Cardiac fibroblast (primary cell): ENCODE data around the gene UBR3.

Experiments
- DNase-seq, 2 donors: peaks; one replicate each; pipeline versions ENCODE4 v3.0.0 to v3.0.0-alpha.2; 2010; ENCODE audit warnings: low read depth in 2 of 2
- H3K4me3 ChIP-seq, 2 donors: replicated peaks in 1 of 2; 1 replicate in 1 of 2; 2 replicates in 1 of 2; pipeline ENCODE4 v1.5.1; 2011; ENCODE audit warnings: low read depth in 2 of 2, low read length in 2 of 2, mild to moderate bottlenecking in 2 of 2, moderate library complexity in 1 of 2
- CTCF ChIP-seq: IDR thresholded peaks from one replicate; pipeline ENCODE4 v1.5.1; 2011; ENCODE audit warnings: low read depth, mild to moderate bottlenecking, low read length, inconsistent platforms

Gene UBR3

DNA sequence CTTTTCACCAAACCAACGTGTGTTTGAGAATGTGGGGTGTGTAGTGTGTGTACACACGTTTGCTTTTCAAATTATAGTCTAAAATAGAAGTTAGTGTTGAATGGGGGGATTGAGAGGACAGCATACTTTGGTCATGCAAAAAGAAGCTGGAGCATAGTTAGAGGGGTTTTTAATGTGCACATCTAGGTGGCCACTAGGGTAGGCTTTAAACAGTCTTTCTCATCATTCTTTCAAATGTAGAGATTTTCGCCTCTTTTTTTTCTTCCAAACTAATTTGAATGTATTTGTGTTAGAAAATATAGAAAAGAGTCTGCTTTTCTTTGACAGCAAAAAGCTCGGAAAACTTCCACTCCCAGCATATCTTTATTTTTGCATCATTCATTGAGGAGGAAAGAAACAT, 185.5 kb downstream of the UBR3 start:
- TF ChIP-seq CTCF, result no peak
- DNase-seq, result no peak
- no peak overlapping the region for H3K4me3 ChIP-seq

DNA sequence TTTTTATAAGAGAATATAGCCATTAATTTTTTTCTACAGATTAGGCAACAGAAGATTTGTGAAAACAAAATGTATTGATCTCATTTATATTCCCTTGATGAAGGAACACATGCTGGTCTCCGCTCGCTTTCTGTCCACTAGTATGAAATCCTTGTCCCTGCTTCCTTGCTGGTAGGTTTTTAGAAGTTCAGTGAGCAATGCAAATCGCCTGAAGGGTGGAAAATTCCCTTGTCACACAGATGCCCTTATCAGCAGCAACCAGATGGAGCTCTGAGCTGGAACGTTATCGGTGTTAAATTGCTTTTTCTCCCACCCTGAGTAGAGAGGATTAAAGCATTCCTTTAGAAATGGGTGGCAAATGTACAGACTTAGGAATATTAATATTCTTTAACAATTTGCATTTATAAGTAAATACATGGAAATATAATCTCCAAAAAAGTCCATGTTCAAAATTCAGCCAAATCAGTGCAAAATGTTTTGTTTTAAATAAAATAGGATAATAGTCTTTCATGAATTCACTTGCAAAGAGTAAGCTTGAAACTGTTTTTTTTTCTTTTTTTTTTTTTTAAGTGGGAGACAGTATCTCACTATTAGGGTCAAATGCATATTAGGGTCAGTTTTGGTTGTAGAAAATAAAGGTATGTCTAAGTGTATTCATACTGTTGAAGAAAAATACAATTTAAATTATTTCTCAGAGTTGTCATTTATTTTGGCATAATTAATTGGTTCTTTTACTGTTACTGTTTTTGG, 186.7 kb downstream of the UBR3 start:
- peak in 1 of 2 donors; percentile 47 for DNase-seq
- H3K4me3 ChIP-seq, result no peak overlapping the region
- no peak for TF ChIP-seq CTCF

DNA sequence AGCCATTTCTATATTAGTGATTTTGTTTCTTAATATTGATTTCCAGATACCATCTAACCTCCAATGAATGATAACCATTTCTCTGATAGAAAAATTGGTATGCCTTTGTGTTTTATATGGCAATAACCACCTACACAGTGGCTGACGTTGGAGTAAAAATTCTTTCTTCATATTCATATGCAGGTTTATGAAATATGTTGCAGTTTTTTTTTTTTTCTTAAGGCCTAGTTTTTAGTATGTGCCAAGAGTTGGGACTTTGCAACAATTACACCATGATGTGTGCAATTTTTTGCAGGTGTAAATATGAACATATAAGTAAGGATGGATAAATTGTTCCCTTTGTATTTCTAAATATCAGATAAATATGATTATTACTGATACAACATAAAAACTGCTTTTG, 187.5 kb downstream of the UBR3 start:
- no peak for DNase-seq
- H3K4me3 ChIP-seq, result no peak overlapping the region
- no peak for TF ChIP-seq CTCF

DNA sequence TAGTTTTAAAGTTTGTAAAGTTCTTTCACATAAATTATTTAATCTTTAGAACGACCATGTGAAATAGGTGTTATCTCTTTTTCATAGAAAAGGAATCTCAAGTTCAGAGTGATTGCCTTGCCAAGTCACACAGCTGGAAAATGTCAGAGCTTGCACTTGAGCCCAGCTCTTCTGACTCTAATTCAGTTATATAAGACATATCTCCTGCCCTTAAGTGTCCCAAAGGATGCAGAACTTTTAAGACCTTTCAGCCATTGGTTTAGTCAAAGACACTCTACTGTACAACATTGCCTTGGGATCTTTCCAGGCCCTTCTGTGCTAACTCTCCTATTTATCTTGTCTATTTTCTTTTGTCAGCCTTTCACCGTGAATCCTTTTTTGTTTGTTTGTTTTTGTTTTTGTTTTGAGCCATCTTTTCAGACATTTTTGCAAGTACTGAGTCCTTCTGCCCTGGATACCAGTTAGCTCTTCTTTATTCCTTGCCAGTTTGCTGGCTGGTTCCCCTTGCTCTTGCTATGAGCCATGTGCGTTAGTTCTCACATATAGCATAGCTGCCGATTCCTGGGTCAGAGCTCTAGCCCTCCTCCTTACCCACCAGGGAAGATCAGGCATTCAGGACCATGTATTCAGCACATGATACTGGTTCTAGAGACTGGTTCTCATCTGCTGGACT, 190.7 kb downstream of the UBR3 start:
- TF ChIP-seq CTCF, result no peak
- no peak overlapping the region for H3K4me3 ChIP-seq
- DNase-seq, result peak; percentile 26 to 81

DNA sequence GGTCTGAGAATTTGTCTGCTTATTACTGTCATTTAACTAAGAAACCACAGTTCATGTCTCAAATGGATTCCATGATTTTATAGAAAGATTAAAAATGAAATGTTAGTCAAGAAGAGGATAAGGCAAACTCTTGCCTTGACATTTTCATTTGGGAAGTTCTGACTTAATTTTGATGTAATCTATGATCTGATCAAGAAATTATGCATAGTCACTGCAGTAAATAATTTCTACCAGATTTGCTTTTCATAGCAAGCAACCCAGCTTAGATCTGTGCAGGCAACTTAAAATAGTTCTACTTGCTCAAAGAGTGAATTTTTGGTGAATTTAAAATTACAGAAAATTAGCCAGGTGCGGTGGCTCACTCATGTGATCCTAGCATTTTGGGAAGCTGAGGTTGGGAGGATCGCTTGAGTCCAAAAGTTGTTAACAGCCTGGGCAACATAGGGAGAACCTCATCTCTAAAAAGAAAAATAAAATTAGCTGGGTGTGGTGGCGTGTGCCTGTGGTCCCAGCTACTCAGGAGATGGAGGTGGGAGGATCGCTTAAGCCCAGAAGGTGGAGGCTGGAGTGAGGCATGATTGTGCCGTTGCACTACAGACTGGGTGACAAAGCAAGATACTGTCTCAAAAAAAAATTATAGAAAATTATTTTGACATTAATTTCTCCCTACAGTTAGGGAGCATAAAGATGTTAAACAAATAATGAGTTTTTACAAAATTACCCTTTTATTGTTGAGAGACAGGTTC, 192.0 kb downstream of the UBR3 start:
- DNase-seq, result no peak
- no peak for TF ChIP-seq CTCF

DNA sequence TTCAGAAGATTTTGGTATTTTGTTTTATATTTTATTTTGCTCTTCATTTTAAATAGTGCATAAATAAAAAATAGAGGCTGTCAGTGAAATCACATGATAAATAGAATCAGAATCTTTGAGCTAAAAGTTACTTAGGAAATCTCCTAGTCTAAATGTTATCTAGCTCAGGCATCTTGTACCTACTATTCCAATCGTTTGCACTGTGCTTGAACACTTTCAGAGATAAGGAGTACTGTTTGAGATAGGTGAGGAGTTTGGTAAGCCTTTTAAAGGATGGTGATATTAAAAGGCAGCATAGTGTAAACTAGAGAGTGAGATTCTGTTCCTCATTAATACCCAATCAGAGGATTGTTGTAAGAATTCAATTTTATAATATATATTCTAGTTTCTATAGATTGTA, 193.5 kb downstream of the UBR3 start:
- no peak overlapping the region for H3K4me3 ChIP-seq
- no peak for TF ChIP-seq CTCF
- no peak for DNase-seq

More for the DNA sequence above, 192.0 kb downstream of the UBR3 start:
- no peak overlapping the region for H3K4me3 ChIP-seq
